DOHH2 (cell line): ENCODE measurements around the gene MARK1.

Source experiments
- H3F3A ChIP-seq: fragments of 200-600 bp; sonication (generic), shearing (Covaris generic); 2 replicates; pipeline ENCODE4 v1.6.0; 2016; ENCODE audit warnings: antibody characterized with exemption, mild to moderate bottlenecking; ENCODE audit not compliant: control insufficient read depth, insufficient read depth
- H3K27ac ChIP-seq: fragments of 200-600 bp; sonication (generic); 2 replicates; pipeline ENCODE4 v1.5.1; 2014; ENCODE audit warnings: low read depth, mild to moderate bottlenecking, low read length, moderate library complexity
- H3K27me3 ChIP-seq: fragments of 200-600 bp; sonication (generic); 2 replicates; pipeline ENCODE4 v1.6.1; 2014; ENCODE audit warnings: mild to moderate bottlenecking, low read length, mixed read lengths; ENCODE audit not compliant: control insufficient read depth
- H3K36me3 ChIP-seq: fragments of 200-600 bp; sonication (generic); 2 replicates; pipeline ENCODE4 v1.6.1; 2014; ENCODE audit warnings: mild to moderate bottlenecking, low read length, moderate library complexity, mixed read lengths; ENCODE audit not compliant: control insufficient read depth
- H3K4me1 ChIP-seq: fragments of 200-600 bp; sonication (generic); 2 replicates; pipeline ENCODE4 v1.6.1; 2014; ENCODE audit warnings: mild to moderate bottlenecking, low read length, mixed read lengths; ENCODE audit not compliant: control insufficient read depth
- H3K4me2 ChIP-seq: fragments of 200-600 bp; sonication (generic); 2 replicates; pipeline ENCODE4 v1.6.0; 2014; ENCODE audit warnings: mild to moderate bottlenecking, low read length, moderate library complexity
- H3K4me3 ChIP-seq: fragments of 200-600 bp; sonication (generic); 2 replicates; pipeline ENCODE4 v1.5.1; 2014; ENCODE audit warnings: mild to moderate bottlenecking, low read length, mixed read lengths
- H3K79me2 ChIP-seq: fragments of 200-600 bp; sonication (generic); 2 replicates; pipeline ENCODE4 v1.6.1; 2014; ENCODE audit warnings: mild to moderate bottlenecking, low read length, mixed read lengths; ENCODE audit not compliant: control insufficient read depth
- H3K9me2 ChIP-seq: fragments of 200-600 bp; sonication (generic); replicated peaks from 2 replicates; pipeline ENCODE4 v1.6.1; 2014; ENCODE audit warnings: mild to moderate bottlenecking, low read length, mixed read lengths; ENCODE audit not compliant: control insufficient read depth
- H3K9me3 ChIP-seq: fragments of 200-600 bp; sonication (generic); 2 replicates; pipeline ENCODE4 v1.6.1; 2014; ENCODE audit warnings: antibody characterized with exemption, low read length, mixed read lengths; ENCODE audit not compliant: control insufficient read depth, insufficient read depth
- H4K20me1 ChIP-seq: fragments of 200-600 bp; sonication (generic); 2 replicates; pipeline ENCODE4 v1.6.0; 2014; ENCODE audit warnings: low read depth, mild to moderate bottlenecking, antibody characterized with exemption, low read length, moderate library complexity; ENCODE audit not compliant: control insufficient read depth, insufficient read depth
- CTCF ChIP-seq: fragments of 200-600 bp; sonication (generic); IDR thresholded peaks from one replicate; pipeline ENCODE4 v1.5.1; 2014; ENCODE audit warnings: antibody characterized with exemption, mild to moderate bottlenecking, low read depth, low read length; ENCODE audit not compliant: poor library complexity, severe bottlenecking
- EZH2phosphoT487 ChIP-seq: fragments of 200-600 bp; sonication (generic); IDR thresholded peaks from 2 replicates; pipeline ENCODE4 v1.6.1; 2017; ENCODE audit warnings: borderline replicate concordance, mild to moderate bottlenecking, antibody characterized with exemption, low read length, moderate library complexity, mixed read lengths

The MARK1 gene

GRCh38 chr1:220516014-220516721 is 11.8 kb upstream of the MARK1 start:
- H3K9me2 ChIP-seq, result no peaks in the 10 kb centered on the region
- no peaks in the 10 kb centered on the region for H3K9me3 ChIP-seq
- H3K27ac ChIP-seq, result no peak overlapping the region
- TF ChIP-seq EZH2phosphoT487, result no peak
- TF ChIP-seq CTCF, result no peak
- no peaks in the 10 kb centered on the region for H3F3A ChIP-seq
- no peaks in the 10 kb centered on the region for H4K20me1 ChIP-seq
- no peaks in the 10 kb centered on the region for H3K36me3 ChIP-seq
- no peak overlapping the region for H3K4me2 ChIP-seq
- H3K79me2 ChIP-seq, result no peaks in the 10 kb centered on the region
- H3K4me1 ChIP-seq, result no peaks in the 10 kb centered on the region
- H3K27me3 ChIP-seq, result no peaks in the 10 kb centered on the region
- no peak overlapping the region for H3K4me3 ChIP-seq

GRCh38 chr1:220516722-220517042 is 11.3 kb upstream of the MARK1 start:
- no peaks in the 10 kb centered on the region for H3F3A ChIP-seq
- no peaks in the 10 kb centered on the region for H3K36me3 ChIP-seq
- H3K9me3 ChIP-seq, result no peaks in the 10 kb centered on the region
- no peak overlapping the region for H3K27ac ChIP-seq
- TF ChIP-seq CTCF, result no peak
- TF ChIP-seq EZH2phosphoT487, result no peak
- H4K20me1 ChIP-seq, result no peaks in the 10 kb centered on the region
- H3K4me1 ChIP-seq, result no peaks in the 10 kb centered on the region
- H3K4me2 ChIP-seq, result no peak overlapping the region
- no peak overlapping the region for H3K4me3 ChIP-seq
- H3K27me3 ChIP-seq, result peaks cover under 1% of the 10 kb centered on the region; the same call in 1 of the 2 replicates
- no peaks in the 10 kb centered on the region for H3K9me2 ChIP-seq
- H3K79me2 ChIP-seq, result no peaks in the 10 kb centered on the region

GRCh38 chr1:220521778-220522177 is 6.2 kb upstream of the MARK1 start:
- no peak for TF ChIP-seq CTCF
- TF ChIP-seq EZH2phosphoT487, result no peak
- peaks cover 7% of the 10 kb centered on the region; the same call in 1 of the 2 replicates for H3K27me3 ChIP-seq
- no peaks in the 10 kb centered on the region for H4K20me1 ChIP-seq

More at GRCh38 chr1:220521778-220522177, 6.2 kb upstream of the MARK1 start:
- no peaks in the 10 kb centered on the region for H3K9me3 ChIP-seq
- H3F3A ChIP-seq, result no peaks in the 10 kb centered on the region
- H3K9me2 ChIP-seq, result no peaks in the 10 kb centered on the region
- H3K36me3 ChIP-seq, result no peaks in the 10 kb centered on the region
- H3K4me2 ChIP-seq, result no peak overlapping the region
- no peak overlapping the region for H3K27ac ChIP-seq
- H3K4me1 ChIP-seq, result peaks cover 1% of the 10 kb centered on the region
- H3K79me2 ChIP-seq, result no peaks in the 10 kb centered on the region
- no peak overlapping the region for H3K4me3 ChIP-seq
